Lower leg skin (tissue), 3 donors: ENCODE results near the gene PYGB.

Experiments used
- CTCF ChIP-seq, 3 donors: fragments of 450-650 bp; IDR thresholded peaks; one replicate each; pipeline ENCODE4 v1.5.1; 2016; ENCODE audit warnings: antibody characterized with exemption in 3 of 3, mild to moderate bottlenecking in 3 of 3, moderate library complexity in 2 of 3
- POLR2A ChIP-seq, 2 donors: fragments of 450-650 bp; IDR thresholded peaks; one replicate each; pipeline ENCODE4 v1.6.1; 2016 to 2017; ENCODE audit warnings: antibody characterized with exemption in 2 of 2, mild to moderate bottlenecking in 1 of 2, moderate library complexity in 1 of 2

- no peak for TF ChIP-seq CTCF (IDR thresholded peaks at IDR 0.05)
- no peak for TF ChIP-seq POLR2A (IDR thresholded peaks at IDR 0.05)
These were observed 1.5 kb downstream of the PYGB start for GRCh38 chr20:25249198-25249931.
